GM19240 (cell line): ENCODE results near the gene STAT4.

ENCODE experiments used
- DNase-seq: peaks from one replicate; pipeline ENCODE4 v3.0.0; 2011; ENCODE audit warnings: low spot score; ENCODE audit not compliant: insufficient read length

STAT4 gene, protein sequence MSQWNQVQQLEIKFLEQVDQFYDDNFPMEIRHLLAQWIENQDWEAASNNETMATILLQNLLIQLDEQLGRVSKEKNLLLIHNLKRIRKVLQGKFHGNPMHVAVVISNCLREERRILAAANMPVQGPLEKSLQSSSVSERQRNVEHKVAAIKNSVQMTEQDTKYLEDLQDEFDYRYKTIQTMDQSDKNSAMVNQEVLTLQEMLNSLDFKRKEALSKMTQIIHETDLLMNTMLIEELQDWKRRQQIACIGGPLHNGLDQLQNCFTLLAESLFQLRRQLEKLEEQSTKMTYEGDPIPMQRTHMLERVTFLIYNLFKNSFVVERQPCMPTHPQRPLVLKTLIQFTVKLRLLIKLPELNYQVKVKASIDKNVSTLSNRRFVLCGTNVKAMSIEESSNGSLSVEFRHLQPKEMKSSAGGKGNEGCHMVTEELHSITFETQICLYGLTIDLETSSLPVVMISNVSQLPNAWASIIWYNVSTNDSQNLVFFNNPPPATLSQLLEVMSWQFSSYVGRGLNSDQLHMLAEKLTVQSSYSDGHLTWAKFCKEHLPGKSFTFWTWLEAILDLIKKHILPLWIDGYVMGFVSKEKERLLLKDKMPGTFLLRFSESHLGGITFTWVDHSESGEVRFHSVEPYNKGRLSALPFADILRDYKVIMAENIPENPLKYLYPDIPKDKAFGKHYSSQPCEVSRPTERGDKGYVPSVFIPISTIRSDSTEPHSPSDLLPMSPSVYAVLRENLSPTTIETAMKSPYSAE

DNA sequence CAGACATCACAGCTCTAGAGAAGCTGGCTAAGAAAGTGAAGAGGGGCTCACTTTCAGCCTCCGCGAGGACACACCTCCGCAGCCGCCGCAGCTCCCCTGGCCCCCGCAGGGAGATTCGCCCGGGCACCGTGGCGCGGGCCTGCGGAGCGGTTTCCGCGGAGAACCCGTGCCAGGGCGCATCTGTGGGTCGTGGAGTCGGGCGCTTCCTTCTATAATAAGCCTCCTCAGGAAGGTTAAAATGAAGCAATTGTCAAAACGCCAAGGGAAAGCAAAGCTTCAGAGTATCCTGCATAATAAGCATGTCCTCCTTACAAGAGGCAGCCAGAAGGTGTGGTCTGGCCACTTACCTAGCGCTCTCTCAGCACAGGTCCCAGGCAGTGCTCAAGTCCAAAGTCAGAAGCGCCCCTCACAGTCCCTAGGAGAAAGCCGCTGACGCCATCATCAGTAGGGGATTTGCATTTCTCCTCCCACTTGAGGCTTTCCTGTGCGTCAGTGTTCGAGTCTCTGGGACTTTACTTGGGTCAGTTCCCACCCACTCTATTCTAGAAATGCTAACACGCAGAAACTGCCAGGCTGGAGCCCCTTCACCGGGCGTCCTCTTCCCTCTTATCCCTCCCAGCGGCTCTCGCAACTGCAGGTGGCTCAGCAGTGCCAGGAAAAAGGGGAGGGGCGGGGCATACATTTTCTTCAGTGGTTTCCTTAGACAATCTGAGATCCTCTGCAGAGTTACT is at the start of gene STAT4:
Gene STAT4, minus strand, starts transcription at position 395 of the 731 bp plus-strand sequence. CDS start 2,791 bp downstream, outside the sequence.
- no peak for DNase-seq

DNA sequence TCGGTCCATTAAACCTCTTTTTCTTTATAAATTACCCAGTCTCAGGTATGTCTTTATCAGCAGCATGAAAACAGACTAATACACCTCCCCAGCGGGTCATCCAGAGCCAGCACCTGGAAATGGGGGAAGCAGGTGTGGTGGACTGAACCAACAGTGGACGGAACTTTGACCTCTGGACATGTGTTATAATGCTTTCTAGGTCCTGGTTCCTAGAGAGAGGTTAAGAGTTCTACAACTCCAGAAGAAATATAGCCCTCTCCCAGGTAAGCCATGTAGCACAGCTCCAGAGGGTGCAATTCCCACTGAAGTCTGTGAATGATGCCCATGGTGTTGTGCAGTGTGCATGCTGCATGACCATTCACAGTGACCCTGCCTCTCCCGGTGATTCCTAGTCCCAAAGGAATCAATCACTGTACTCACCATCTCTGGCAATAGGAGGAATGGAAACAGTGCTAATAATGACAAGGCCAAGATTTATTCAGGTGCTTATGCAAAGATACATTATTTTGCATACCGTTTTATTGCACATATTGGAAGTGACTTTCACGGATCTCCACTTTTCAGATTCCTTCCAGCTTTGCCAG is 49.2 kb upstream of the STAT4 start:
- DNase-seq: no peak

DNA sequence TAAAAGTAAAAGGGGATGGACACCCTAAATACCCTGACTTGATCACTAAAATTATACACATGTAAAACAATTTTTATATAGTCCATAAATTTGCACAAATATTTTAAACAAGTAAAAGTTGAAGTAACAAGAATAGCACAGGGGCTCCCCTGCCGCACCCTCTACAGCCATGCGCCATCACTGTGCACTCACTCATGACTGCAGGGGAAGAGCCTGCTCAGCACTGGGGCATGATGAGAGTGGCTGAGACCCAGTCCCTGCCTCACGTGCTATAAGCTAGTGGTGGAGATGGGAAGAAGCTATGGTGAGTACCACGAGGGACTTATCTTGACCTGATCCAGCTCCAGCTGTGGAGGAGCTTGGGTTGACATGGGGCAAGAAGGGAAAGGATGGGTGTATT is 47.5 kb upstream of the STAT4 start:
- DNase-seq: no peak

DNA sequence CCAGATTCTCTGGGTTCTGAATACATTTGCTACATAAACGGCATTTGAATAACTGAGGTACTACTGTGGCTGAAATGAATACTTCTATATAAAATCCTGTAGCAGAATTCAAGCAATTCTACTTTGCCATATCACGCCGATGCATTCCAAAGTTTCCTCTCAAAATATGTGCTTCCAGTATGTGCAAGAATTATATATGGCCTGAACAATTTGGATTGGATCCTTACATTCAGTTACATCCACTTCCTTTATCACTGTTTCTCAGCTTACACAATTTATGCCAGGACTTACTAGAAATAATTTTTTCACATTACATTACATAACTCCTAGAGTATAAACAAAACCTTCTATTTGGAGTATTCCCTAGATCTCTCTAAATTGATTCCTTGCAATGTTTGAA is 46.3 kb upstream of the STAT4 start:
- no peak for DNase-seq

DNA sequence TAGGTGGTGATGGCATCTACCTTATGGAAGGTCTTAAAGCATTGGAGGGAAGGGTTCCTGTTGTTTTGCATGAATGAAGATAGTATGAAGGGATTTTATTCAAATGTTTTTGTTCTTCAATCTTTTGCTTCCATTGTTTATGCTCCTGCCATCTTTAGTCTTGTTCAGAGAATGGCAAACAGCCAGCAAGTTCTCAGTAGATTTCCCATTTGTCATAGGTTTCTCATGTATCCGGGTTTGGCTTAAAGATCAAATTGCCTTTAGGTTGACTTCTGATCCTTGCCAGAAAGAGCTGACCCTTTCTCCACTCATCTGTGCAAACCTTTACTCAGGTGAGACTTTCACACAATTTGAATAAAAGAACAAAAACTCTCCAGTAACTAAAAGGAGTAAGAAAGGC is 44.2 kb upstream of the STAT4 start:
- no peak for DNase-seq

DNA sequence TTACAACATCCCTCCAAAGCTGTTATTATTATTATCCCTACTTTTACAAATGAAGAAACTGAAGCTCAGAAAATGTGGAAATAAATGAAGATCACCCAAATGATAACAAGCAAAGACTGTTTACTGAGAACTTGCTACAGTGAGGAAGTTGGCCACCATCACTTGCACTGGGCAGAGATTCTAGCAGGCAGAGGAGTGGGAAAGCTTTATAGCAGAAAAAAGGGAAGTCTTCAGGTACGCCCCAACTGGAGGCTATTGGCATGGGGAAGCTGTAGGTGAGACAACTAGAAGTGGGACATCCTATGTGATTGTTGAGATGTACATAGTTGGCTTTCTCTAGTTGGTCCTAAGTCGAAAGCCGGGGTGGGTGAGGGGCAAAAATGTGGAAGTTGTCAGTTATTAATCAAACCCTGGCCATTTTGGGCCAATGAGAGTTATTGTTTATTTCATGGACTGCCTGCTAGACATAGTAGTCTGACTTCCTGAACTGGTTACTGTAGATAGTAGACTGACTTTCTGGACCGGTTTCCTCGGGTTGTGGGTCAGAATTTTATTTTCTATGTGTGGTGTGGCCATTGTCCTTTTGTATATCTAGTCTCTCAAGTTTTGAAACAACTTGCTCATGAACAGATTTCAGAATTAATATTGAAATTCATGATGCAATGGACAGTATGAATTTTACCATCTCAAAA is 40.2 kb upstream of the STAT4 start:
- DNase-seq: no peak

DNA sequence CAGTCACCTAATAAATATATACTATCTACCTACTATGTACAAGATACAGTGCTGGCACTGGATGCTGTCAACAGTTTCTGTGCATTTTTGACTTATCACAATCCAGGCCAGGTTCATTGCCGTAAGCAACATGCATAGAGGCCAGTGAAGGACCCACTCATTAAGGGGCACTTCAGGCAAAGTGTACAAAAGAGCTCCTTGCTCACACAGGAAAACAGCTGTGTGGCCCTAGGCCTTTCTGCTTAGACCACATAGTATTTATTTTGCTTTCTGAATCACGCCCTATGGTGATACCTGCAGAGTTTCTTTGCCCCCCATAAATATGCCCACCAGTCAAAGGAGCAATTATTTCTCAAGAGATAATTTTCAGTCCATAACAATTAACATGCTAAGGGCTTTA is 39.6 kb upstream of the STAT4 start:
- no peak for DNase-seq

DNA sequence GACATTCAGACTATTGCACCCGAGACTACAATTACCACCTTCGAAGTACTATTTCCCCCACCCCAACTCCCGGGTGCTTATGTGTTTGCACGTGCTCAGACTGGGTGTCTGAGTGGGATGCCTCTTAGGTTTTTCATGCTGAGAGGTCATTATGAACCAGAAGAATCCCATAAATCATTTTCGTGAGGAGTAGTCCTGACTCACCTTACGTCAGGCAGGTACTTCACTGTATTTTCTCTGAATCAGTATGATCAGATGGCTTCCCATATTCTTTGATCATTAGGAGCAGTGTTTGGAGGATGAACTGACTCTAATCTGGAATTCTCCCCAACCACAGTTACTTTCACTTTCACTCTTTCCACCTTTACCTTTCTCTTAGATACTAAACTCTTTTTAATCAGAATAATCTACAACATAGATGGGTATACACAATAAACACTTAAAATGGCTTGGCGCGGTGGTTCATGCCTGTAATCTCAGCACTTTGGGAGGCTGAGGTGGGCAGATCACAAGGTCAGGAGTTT is 38.4 kb upstream of the STAT4 start:
- no peak for DNase-seq

DNA sequence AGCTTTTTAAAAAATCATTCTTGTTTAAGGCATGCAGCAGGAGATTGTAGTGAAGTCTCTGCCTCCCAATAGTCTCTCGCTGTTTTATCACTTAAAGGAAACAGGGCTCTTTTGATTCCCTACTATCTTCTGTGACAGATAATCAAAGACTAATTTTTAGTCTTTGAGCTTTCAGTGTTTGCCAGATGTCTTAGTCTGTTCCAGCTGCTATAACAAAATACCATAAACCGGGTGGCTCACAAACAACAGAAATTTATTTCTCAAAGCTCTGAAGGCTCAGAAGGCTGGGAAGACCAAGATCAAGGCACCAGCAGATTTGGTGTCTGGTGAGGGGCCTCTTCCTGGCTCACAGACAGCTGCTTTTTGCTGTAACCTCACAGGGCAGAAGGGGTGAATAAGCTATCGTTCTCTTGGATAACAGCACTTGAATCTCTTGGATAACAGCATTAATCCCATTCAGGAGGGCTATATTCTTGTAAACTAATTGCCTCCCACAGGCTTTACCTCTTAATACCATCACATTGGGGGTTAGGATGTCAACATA is 37.8 kb upstream of the STAT4 start:
- DNase-seq: no peak

DNA sequence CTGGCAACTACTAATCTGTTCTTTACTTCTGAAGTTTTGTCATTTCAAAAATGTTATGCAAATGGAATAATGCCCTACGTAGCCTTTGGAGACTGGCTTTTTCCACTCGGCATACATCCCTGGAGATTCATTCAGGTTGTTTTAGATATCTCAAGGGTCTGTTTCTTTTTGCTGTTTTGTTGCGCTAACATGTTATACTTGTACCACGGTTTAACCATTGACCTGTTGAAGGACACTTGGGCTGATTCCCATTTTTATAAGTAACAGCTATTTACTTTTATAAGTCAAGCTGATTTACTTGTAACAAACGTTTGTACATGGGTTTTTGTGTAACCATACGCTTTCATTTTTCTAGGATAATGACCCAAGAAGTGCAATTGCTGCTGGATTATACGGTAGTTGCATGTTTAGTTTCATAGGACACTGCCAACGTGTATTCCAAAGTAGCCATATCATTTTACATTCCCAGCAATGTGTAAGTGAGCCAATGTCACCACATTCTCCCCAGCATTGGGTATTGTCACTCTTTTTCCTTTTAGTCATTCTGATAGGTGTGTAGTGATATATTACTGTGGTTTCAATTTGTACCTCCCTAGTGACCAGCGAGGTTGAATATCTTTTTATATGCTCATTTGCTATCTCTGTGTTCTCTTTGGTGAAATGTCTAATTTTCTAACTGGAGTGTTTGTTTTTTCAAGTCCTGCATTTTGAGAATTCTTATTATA is 36.5 kb upstream of the STAT4 start:
- DNase-seq: no peak

DNA sequence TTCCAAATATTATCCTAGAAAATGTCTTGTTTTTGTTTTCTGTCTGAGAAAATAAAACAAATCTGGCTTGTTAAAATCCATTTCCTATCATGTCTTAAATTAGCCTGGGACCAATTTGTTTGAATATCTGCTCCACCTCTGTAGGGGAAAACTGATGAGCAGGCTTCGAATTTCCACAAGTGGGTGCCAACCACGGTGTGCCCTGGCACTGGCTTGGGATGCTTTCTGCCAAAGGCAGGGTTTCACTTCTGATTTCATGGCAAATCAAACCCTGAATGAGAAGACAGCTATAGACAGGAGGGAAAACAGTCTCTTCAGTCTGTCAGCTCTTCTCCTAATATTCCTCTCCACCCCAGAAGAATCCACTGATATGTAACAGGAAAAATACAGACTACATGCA is 33.7 kb upstream of the STAT4 start:
- no peak for DNase-seq

DNA sequence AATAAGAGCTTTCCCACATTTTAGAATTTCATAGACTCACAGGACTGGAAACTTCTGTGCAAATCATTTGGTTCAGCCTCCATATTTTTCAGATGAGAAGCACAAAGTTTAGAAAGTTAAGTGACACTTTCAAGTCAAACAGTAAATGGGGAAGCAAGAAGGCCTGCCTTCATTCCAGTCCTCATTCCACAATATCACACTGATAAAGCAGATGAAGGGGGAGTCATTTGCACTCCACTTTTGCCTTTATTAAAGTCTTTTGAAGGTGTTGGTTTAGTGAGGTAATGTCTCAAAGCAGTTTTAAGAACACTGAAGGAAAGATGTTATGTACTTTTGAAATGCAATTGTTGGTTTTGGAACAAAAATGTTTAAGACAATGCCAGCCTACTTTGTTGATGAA is 32.7 kb upstream of the STAT4 start:
- no peak for DNase-seq

DNA sequence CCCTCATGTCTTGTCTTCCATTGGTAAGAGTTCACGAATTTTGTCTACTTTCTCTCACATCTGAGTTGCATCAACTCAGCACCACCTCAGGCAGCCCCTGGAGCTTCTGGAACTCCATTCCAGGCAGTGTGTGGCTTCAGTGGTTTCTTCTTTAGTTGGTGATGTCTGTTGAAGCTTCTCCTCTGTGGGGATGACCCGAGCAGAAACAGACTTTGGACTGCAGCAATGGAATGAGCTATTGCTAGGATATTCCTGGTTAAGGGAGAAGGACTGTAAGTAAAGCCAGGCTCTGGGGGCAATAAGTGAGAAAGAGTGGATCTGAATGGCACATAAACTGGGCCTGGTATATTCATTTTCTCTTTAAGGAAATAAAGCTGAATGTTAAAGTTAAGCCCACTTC is 32.3 kb upstream of the STAT4 start:
- no peak for DNase-seq

DNA sequence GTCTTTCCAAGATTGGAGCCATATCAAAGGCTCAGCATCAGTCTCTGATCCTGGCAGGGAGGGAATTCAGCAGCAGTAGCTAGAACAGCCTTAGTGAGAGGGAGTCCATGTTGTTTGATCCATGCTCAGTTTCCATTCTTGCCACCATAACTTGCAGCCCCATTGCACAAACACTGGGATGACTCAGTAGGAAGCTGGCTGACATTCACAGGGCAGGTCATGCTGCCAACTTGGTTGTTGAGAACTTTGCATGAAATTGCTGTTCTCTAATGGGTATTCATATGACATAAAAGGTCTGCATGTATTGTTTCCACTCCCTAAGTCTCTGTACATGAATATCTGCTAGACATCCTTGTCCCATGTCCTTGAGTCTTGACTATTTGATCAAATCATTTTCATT is 29.9 kb upstream of the STAT4 start:
- DNase-seq: no peak

DNA sequence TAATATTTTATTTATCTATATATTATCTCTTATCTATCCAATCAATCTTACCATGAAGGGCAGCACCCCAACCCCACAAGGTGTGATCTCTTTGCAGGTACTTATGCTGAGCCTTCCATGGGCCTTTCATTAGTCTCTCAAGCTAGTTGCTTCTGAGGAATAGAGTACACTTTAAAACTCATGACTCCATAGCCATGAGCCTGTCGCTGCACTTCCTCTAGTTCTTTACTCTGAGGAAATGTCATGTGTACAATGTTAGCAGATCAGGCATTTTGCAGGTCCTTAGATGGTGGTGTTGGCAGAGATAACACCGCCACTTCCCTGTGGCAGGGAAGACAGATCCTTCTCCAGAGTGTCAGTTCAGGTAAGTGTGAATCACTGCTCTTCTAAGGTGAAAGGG is 29.5 kb upstream of the STAT4 start:
- DNase-seq: no peak

DNA sequence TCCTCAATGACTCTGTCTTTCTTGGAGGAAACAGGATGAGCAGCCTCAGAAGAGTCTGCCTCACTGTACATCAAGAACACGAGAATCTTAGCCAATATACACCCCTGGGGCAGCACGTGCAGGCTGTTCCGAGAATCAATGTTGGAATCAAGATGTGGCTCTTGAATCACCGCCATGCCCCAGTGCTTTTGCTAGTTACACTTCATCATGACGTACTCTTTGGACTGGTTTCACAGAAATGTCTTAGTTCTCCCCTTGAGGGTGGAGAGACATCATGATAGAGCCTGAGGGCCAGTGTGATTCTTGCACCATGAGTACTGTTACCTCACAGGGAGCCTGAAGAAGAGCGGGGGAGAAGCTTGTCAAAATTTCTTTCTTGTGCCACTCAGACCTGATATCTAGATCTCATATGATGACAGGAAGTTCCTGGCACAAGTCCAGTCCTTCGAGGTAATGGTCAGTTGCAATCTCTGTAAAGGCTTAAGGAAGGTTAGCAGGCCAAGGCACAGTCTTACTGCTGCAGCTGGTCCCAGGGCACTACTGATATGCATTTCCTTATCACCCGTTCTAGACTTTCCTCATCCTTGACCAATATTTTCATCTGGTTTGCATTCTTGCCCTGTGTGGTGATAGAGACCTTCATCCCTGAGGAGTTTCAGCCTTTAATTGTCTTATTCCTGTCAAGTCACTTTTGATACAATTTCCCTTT is 28.2 kb upstream of the STAT4 start:
- DNase-seq: no peak

DNA sequence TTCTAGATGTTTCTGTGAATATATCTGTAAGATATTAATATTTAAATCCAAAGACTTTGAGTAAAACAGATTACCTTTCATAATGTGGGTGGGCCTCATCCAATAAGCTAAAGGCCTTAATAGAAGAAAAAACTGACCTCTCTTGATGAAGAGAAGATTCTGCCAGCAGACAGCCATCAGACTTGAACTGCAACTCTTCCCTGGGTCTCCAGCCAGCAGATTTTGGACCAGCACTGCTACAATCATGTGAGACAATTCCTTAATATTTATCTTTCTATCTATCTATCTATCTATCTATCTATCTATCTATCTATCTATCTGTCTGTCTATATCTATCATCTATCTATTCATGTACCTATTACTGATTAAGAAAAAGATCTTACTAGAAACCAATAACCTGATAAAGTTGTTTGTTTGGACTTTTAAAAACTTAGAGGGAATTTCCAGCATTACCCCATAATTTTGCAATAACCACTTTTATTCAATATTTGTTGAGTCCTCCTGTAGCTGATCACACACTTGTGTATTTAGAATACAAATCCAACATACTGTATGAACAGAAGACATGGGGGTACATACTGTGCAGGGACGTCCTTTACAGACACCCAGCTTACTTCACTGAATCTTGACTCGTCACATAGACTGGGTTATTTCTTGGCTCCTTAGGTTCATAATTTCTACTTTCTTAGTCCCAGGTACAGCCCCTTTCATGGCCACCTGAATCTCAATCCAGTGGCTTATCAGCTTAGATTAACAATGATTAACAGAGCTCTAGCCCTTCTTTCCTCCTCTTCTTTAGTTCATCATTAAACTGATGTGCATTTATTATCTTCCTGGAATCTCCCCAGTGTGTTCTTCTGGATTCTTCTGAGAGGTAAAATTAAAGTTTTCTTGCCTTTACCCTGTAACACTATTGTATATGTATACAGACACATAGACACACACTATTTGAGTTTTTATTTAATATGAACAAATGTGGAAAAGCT is 27.2 kb upstream of the STAT4 start:
- DNase-seq: no peak

DNA sequence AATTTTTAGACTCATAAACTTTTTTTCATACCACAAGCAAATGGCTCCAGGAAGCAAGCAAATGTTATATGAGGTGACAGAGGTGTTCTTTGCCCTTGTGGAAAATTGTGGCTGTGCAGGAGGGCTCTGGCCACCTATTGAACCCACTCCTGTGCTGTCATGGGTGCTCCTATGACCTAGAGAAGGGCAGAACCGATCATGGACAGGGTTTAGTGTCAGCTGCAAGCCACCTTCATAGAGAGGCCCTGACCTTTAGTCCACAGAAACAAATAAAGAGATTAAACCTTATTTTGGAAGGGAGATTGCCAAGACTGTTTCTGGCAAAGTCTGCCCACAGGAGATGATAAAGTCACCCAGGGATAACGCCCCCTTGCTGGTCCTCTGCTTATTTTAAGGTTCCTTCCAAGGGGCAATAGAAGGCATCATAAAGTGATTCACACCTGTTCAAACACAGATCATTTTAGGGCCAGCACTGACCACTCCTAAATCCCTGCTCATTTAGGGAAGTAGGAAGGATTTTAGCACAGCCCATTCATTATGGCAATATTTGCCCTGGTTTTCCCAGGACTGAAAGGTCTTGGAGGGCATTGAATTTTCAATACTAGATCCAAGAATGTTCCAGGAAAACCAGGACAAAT is 26.1 kb upstream of the STAT4 start:
- DNase-seq: no peak
